Ovary (tissue), 9 donors: ENCODE data around the gene FAM171A2. TPM values are rescaled to one million over a fixed set of nuclear protein-coding genes. Genes with fewer than 3 reads are reported as not detected.

Source experiments
- DNase-seq, 5 donors: peaks; one replicate each; pipeline ENCODE4 v3.0.0-alpha.2; 2019 to 2020
- H3K27ac ChIP-seq, 2 donors: fragments of 200-600 bp; one replicate each; pipeline versions ENCODE4 v1.5.1 to v1.8.0; 2019 to 2022
- H3K27me3 ChIP-seq: fragments of 200-600 bp; one replicate; pipeline ENCODE4 v1.8.0; 2022
- H3K36me3 ChIP-seq: fragments of 200-600 bp; sonication (generic); one replicate; pipeline ENCODE4 v1.5.1; 2019
- H3K4me1 ChIP-seq: one replicate; pipeline ENCODE4 v1.8.1; 2013; ENCODE audit warnings: mild to moderate bottlenecking, moderate library complexity; ENCODE audit not compliant: insufficient read depth
- H3K4me3 ChIP-seq: fragments of 200-600 bp; sonication (generic); one replicate; pipeline ENCODE4 v1.5.1; 2017
- H3K9me3 ChIP-seq, 2 donors: fragments of 200-600 bp in 1 of 2; sonication (generic) in 1 of 2; one replicate each; pipeline versions ENCODE4 v1.5.1 to v1.8.1; 2013 to 2019; ENCODE audit warnings: mild to moderate bottlenecking in 1 of 2, moderate library complexity in 1 of 2
- CTCF ChIP-seq, 3 donors: fragments of 450-650 bp in 2 of 3; fragments of 200-600 bp in 1 of 3; IDR thresholded peaks; one replicate each; pipeline versions ENCODE4 v1.5.1 to v1.8.0; 2016 to 2022; ENCODE audit warnings: antibody characterized with exemption in 3 of 3, mild to moderate bottlenecking in 1 of 3
- EP300 ChIP-seq: sonication (generic); formaldehyde crosslinking; IDR thresholded peaks from one replicate; pipeline ENCODE4 v1.6.1; 2017; ENCODE audit warnings: antibody characterized with exemption
- POLR2A ChIP-seq: fragments of 450-650 bp; IDR thresholded peaks from one replicate; pipeline ENCODE4 v1.6.1; 2017; ENCODE audit warnings: antibody characterized with exemption, mild to moderate bottlenecking, moderate library complexity
- WGBS, 3 donors: extraction: QIAGEN DNeasy Blood & Tissue Kit in 1 of 3; methylation state at CpG; one replicate each; pipeline versions ENCODE4 v1.1.5 to v1.1.7; 2013 to 2017; 5-methylcytosine and 5-hydroxymethylcytosine counted together
- intact Hi-C, 4 donors: fragments of 100-400 bp; cut with DNase I; formaldehyde crosslinking; loops; one replicate each; pipeline versions ENCODE4 v1.11.0 to v1.15.1; 2022 to 2023
- polyA plus RNA-seq, 2 donors: library from polyadenylated mRNA; stranded (reverse); fragments of 200-250 nt in 1 of 2; fragments of 350-450 nt in 1 of 2; fragmentation: Illumina TruSeq in 1 of 2; extraction: RNeasy Lipid Tissue Mini Kit (QIAGEN cat#74804) in 1 of 2; gene quantifications; one replicate each; pipeline ENCODE4 v1.2.3, GENCODE V29; 2013 to 2014
- total RNA-seq, 7 donors: library from RNA; depleted of rRNA in 2 of 7; stranded (reverse); fragments of >200 nt in 2 of 7; fragmentation: NEBNext Ultra II Directional in 3 of 7; extraction: Animal tissue kit (Norgen Biotek cat#: 25700) in 3 of 7; gene quantifications; one replicate each; pipeline versions ENCODE4 v1.1.0 to v1.2.4, GENCODE V29; 2016 to 2023
- donor health status: DM: no; HTN: no; CAD: no; lungs with moderate emphysema.
- donor health status: DM: no; HTN: no; CAD: no.
- donor health status: Bipolar disorder and iron deficiency.
- donor health status: DM: yes; HTN: yes; CAD: no.
- donor health status: DM: no; HTN: no; CAD: no.
- donor health status: DM: yes; HTN: yes; CAD: no.

Gene FAM171A2
- total and polyA plus RNA-seq, 9 donors, result 0.17 to 23.7 (median 10.6) TPM

GRCh38 chr17:44338702-44339101 is 25.0 kb downstream of the FAM171A2 start:
- intact Hi-C loops, result loop anchor here in 1 of 4 donors (5.0 kb wide), 1 partner anchor 196 kb away; the partner anchor contains the start of gene HROB
- no peaks in the 10 kb centered on the region for H3K4me1 ChIP-seq
- no peak overlapping the region for H3K4me3 ChIP-seq
- no peak overlapping the region for H3K27ac ChIP-seq
- TF ChIP-seq CTCF (IDR thresholded peaks at IDR 0.05), result no peak
- no peak for TF ChIP-seq POLR2A
- no peak for TF ChIP-seq EP300
- 65 to 66% (median 66%) methylated on average over 6 of the region's 6 CpGs for WGBS, 3 donors
- no peaks in the 10 kb centered on the region for H3K36me3 ChIP-seq
- DNase-seq, result no peak
- no peaks in the 10 kb centered on the region for H3K27me3 ChIP-seq
- no peaks in the 10 kb centered on the region for H3K9me3 ChIP-seq

- no peaks in the 10 kb centered on the region for H3K27me3 ChIP-seq
- TF ChIP-seq POLR2A (no peak), EP300 (no peak), CTCF (IDR thresholded peaks at IDR 0.05) (no peak)
- H3K36me3 ChIP-seq, result no peaks in the 10 kb centered on the region
- H3K27ac ChIP-seq, result no peak overlapping the region
- 5 to 16% (median 10%) methylated on average over 5 of the region's 5 CpGs for WGBS, 3 donors
- H3K4me1 ChIP-seq, result peaks cover 1% of the 10 kb centered on the region
- H3K4me3 ChIP-seq, result no peak overlapping the region
- DNase-seq, result no peak
- no peaks in the 10 kb centered on the region for H3K9me3 ChIP-seq
- intact Hi-C loops, result loop anchor here in 1 of 4 donors (5.0 kb wide), 1 partner anchor 194 kb away; the partner anchor contains the start of gene HROB
These were observed 27.7 kb downstream of the FAM171A2 start for GRCh38 chr17:44335968-44336367.

GRCh38 chr17:44335564-44335963 is 28.1 kb downstream of the FAM171A2 start:
- intact Hi-C loops, result loop anchor here in 1 of 4 donors (5.0 kb wide), 1 partner anchor 193 kb away; the partner anchor contains the start of gene HROB

GRCh38 chr17:44334727-44335126 is 28.9 kb downstream of the FAM171A2 start:
- intact Hi-C loops, result loop anchor here in 1 of 4 donors (5.0 kb wide), 2 partner anchors 122 to 192 kb away; partner anchors contain the start of gene HROB
- no peak overlapping the region for H3K4me3 ChIP-seq
- no peaks in the 10 kb centered on the region for H3K27me3 ChIP-seq
- H3K4me1 ChIP-seq, result peaks cover 1% of the 10 kb centered on the region
- H3K36me3 ChIP-seq, result no peaks in the 10 kb centered on the region
- 42 to 53% (median 48%) methylated on average over 3 of the region's 3 CpGs for WGBS, 3 donors
- H3K9me3 ChIP-seq, result no peaks in the 10 kb centered on the region
- TF ChIP-seq CTCF (IDR thresholded peaks at IDR 0.05), result no peak
- no peak for TF ChIP-seq POLR2A
- no peak for TF ChIP-seq EP300
- no peak overlapping the region for H3K27ac ChIP-seq
- no peak for DNase-seq

More at GRCh38 chr17:44335564-44335963, 28.1 kb downstream of the FAM171A2 start:
- H3K27ac ChIP-seq, result no peak overlapping the region
- H3K27me3 ChIP-seq, result no peaks in the 10 kb centered on the region
- no peaks in the 10 kb centered on the region for H3K36me3 ChIP-seq
- H3K4me1 ChIP-seq, result peaks cover 1% of the 10 kb centered on the region
- WGBS, 3 donors, result 26 to 38% (median 36%) methylated on average over 3 of the region's 3 CpGs
- no peaks in the 10 kb centered on the region for H3K9me3 ChIP-seq
- TF ChIP-seq POLR2A, result no peak
- no peak for TF ChIP-seq EP300
- TF ChIP-seq CTCF (IDR thresholded peaks at IDR 0.05), result no peak
- no peak for DNase-seq
- no peak overlapping the region for H3K4me3 ChIP-seq
